MV-4-11 (cell line): ENCODE data around the gene ANKS3.

ENCODE experiments used
- DNase-seq: peaks from one replicate; lab custom pipeline; 2025; lab: John Stamatoyannopoulos, UW

ANKS3 gene

GRCh38 chr16:4685776-4686496 lies 48.1 kb downstream of the ANKS3 start:
- peak; percentile 65 for DNase-seq

DNA sequence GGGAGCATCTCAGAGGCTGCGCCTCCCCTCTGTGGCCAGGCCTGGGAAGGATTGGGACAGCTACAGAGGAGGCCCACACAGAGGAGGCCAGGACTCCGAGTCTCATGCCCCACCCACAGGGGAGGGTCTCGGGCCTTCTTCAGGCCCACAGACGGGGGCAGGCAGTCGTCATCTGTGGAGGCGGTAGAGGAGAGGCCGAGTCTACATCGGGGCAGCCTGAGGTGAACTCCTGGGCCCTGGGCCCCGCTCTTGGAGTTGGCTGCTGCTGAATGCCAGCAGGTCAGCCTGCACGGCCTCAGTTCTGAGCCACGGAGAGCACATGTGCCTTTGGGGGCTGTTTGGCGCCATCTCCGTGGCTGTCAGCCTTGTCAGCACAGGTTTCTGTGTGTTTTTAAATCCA lies 48.8 kb downstream of the ANKS3 start:
- no peak for DNase-seq

DNA sequence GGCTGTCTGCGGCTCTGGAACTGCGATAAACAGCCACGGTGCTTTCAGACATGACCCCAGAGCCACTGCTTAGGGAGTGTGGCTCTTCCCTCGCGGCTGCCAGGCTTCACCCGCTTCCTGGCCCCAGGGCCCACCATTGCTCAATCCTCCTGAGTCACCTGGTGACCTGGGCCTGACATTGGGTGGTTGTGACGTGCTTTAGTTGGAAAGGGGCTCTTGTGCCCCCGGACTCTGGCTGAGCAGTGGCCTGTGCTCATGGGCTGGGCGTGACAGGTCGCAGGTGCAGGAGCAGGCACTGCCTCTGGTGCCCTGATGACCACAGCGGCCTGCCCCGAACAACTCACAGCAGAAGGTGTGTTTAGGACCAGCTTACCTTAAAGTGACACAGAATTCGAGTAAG lies 49.3 kb downstream of the ANKS3 start:
- peak; percentile 36 for DNase-seq

- no peak for DNase-seq
Observed at GRCh38 chr16:4684058-4684715, 49.9 kb downstream of the ANKS3 start.

- DNase-seq = no peak
Observed at GRCh38 chr16:4683255-4684057, 50.6 kb downstream of the ANKS3 start.

GRCh38 chr16:4682616-4683254 lies 51.3 kb downstream of the ANKS3 start:
- peak; percentile 72 for DNase-seq

DNA sequence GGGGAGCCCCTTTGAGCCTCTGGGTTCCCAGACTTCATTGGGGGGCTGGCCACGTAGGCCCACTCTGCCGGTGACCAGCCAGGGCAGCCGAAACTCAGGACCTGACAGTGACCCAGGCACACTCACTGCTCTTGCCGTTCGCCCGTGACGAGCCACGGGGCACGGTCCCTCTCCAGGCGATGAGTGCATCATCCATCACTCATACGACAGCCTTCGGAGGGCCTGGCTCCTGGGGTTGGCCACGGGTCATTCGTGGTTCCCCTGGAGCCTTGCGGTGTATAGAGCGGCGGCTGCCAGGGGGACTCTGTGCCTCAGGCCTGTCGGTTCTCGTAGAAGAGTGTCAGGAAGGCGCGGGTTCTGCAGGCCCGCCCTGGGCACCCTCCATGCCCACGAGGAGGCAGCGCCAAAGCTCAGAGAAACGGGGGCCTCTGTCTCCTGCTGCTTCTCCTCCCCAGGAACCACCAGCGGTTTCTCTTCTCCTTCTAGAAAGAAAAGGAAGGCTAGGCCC lies 51.9 kb downstream of the ANKS3 start:
- peak; percentile 64 for DNase-seq

- DNase-seq = no peak
Observed at GRCh38 chr16:4681471-4682083, 52.5 kb downstream of the ANKS3 start.

DNA sequence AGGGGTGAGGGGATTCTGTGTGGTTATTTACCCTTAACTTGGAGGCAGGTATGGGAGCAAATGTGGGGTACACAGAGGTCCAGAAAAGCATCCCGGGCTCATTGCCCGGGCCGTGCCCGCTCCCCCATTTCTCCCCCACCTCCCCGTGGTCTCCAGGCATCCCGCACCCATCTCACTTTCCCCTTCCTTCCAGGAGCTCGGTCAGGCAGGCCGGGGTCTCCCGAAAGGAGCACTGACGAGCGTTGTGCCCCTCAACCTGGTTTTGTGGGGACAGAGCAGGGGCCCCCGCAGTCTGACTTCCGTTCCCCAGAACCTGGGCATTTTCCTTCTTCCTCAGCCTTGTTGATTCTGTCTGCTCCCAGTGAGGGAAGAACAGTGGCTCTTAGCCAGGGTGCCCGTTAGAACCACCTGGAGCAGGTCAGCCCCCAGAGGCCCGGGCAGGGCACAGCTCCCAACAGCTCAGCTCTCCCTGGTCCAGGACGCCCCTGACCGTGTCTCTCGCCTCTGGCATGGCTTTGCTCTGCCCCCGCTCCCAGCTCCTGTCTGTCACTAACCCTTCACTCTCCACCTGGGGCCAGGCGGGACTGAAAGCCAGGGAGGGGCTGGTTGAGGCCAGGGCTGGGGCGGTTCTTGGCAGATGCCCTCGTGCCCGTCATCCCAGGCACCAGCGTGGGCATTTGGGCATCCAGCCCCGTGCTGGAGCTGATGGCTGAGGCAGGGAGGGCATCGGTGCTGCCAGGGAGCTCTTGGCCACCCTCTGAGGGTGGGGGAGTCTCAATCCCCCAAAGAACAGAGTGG lies 53.2 kb downstream of the ANKS3 start:
- no peak for DNase-seq

DNA sequence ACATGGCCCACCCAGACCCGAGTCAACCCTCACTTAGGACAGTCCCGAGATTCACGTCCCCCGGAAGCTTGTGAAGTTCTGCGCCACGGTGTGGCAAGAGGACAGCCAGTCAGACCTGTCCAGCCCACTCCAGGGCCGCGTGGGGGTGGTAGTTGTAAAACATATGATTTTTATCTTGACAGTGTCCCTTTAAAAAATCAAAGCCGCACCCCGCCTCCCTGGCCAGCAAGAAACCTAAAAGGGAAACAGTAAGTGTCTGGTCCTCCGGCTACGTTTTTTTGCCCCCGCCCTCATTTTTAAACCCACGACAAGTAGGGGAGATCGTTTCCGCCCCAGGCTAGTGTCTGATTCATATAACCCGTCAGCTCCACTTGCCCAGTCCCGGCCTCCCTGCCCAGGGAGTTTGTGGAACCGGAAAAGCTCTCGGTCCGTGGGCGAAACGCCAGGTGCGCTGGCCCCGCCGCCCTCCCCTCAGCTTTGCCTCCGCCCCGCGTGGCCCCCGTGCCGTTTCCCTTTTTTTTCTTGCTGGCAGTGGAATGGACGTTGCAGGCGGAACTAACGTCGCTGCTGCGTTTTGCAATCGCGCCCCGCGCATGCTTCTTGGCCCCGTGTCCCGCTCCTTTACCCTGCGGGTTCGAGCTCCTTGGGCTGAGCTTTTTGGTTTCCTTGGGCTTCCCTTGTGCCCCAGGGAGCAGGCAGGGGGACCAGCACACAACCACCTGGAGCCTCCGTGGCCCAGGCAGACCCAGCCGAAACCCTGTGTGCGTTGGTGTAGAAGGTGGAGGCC lies 54.0 kb downstream of the ANKS3 start:
- DNase-seq = peak; percentile 96

GRCh38 chr16:4679156-4679849 lies 54.8 kb downstream of the ANKS3 start:
- DNase-seq = no peak

GRCh38 chr16:4678596-4678995 lies 55.5 kb downstream of the ANKS3 start:
- no peak for DNase-seq

GRCh38 chr16:4677994-4678393 lies 56.1 kb downstream of the ANKS3 start:
- DNase-seq = no peak

GRCh38 chr16:4677390-4677789 lies 56.7 kb downstream of the ANKS3 start:
- no peak for DNase-seq

- no peak for DNase-seq
Observed at GRCh38 chr16:4676831-4677230, 57.2 kb downstream of the ANKS3 start.

- DNase-seq = no peak
Observed at GRCh38 chr16:4675864-4676786, 57.9 kb downstream of the ANKS3 start.

- DNase-seq = no peak
Observed at GRCh38 chr16:4674926-4675530, 59.0 kb downstream of the ANKS3 start.
